SU-DHL-6 (cell line): ENCODE measurements around the gene NR5A2.

Experiments
- CTCF ChIP-seq: fragments of 200-600 bp; sonication (generic); IDR thresholded peaks from one replicate; pipeline ENCODE4 v1.5.1; 2017; ENCODE audit warnings: antibody characterized with exemption, mild to moderate bottlenecking, low read length, moderate library complexity; ENCODE audit not compliant: insufficient read depth, poor library complexity, severe bottlenecking
- EZH2phosphoT487 ChIP-seq: fragments of 200-600 bp; sonication (generic), shearing (Covaris generic); conservative IDR thresholded peaks from 2 replicates; pipeline ENCODE4 v1.6.1; 2018; ENCODE audit warnings: mild to moderate bottlenecking, antibody characterized with exemption, low read length, moderate library complexity, mixed read lengths

GRCh38 chr1:200163911-200164310, 136.4 kb downstream of the NR5A2 start:
- TF ChIP-seq CTCF (no peak), EZH2phosphoT487 (no peak)
